HG02973 (cell line): Measurements from ENCODE around the gene SREBF2.
A peak's percentile ranks its signal among the peaks of the same experiment; 100 is the strongest.
"Not testable (repeated sequence)": the region's sequence is repeated elsewhere in the genome, so short reads cannot be mapped to it uniquely, and the experiment has no call there.

Experiments
- ATAC-seq: cut with Tn5 transposase; IDR thresholded peaks from one replicate; pipeline ENCODE4 v1.9.1; 2021; ENCODE audit warnings: moderate library complexity; ENCODE audit not compliant: unreplicated experiment

The SREBF2 gene

GRCh38 chr22:41939981-41940831 is 107.3 kb downstream of the SREBF2 start:
- ATAC-seq, result peak; percentile 53

- peak; percentile 28 for ATAC-seq
These were observed 108.2 kb downstream of the SREBF2 start for GRCh38 chr22:41940832-41941765.

- no peak for ATAC-seq
These were observed 110.8 kb downstream of the SREBF2 start for GRCh38 chr22:41943661-41944209.

- ATAC-seq, result peak; percentile 69
These were observed 113.9 kb downstream of the SREBF2 start, which contains the start of gene CENPM for GRCh38 chr22:41946629-41947423. CENPM (minus strand) TSS chr22:41947152; CDS start chr22:41947076, 76 bp downstream.

- ATAC-seq, result no peak
These were observed 114.6 kb downstream of the SREBF2 start for GRCh38 chr22:41947424-41948080.

- ATAC-seq, result no peak
These were observed 115.2 kb downstream of the SREBF2 start for GRCh38 chr22:41948142-41948541.

- not testable (repeated sequence) for ATAC-seq
These were observed 116.0 kb downstream of the SREBF2 start for GRCh38 chr22:41948928-41949296.

GRCh38 chr22:41949297-41949965 is 116.5 kb downstream of the SREBF2 start:
- no peak for ATAC-seq

- ATAC-seq, result no peak
These were observed 119.1 kb downstream of the SREBF2 start, which contains the start of gene SMIM45 for GRCh38 chr22:41951898-41952474. SMIM45 (plus strand) TSS chr22:41952150.

GRCh38 chr22:41952713-41953112 is 119.8 kb downstream of the SREBF2 start:
- ATAC-seq, result no peak
